Common myeloid progenitor, CD34-positive (primary cell): ENCODE data around the gene ZNF813.
A peak's percentile ranks its signal among the peaks of the same experiment; 100 is the strongest.
"Not testable (repeated sequence)": the region's sequence is repeated elsewhere in the genome, so short reads cannot be mapped to it uniquely, and the experiment has no call there.

Experiments
- CTCF ChIA-PET: fragments of 350-600 bp; sonication (Branson Sonifier 250); formaldehyde crosslinking; loops from one replicate; lab custom pipeline; 2021; ENCODE audit warnings: antibody characterized with exemption; lab: Charles Lee
- POLR2A ChIA-PET: fragments of 350-600 bp; sonication (Branson Sonifier 250); formaldehyde crosslinking; loops from one replicate; lab custom pipeline; 2021; ENCODE audit warnings: antibody characterized with exemption; lab: Charles Lee
- DNase-seq, 3 donors: peaks; one replicate each; pipeline versions ENCODE4 v3.0.0 to v3.0.0-alpha.2; 2013
- H3K27ac ChIP-seq, 2 experiments: 1 replicate in 1 of 2; 2 replicates in 1 of 2; pipeline ENCODE4 v1.7.0; 2013; ENCODE audit warnings: inconsistent platforms in 2 of 2, low read length in 2 of 2, mild to moderate bottlenecking in 2 of 2, low read depth in 1 of 2, moderate library complexity in 1 of 2; ENCODE audit not compliant: severe bottlenecking in 2 of 2, insufficient read depth in 1 of 2, poor library complexity in 1 of 2
- H3K27me3 ChIP-seq, 5 experiments: replicated peaks in 2 of 5; 1 replicate in 3 of 5; 2 replicates in 2 of 5; pipeline versions ENCODE4 v1.6.1 to v1.7.0; 2013; ENCODE audit warnings: low read length in 4 of 5, mild to moderate bottlenecking in 2 of 5, moderate library complexity in 2 of 5, inconsistent platforms in 1 of 5; ENCODE audit not compliant: insufficient read depth in 5 of 5, control insufficient read depth in 4 of 5
- H3K36me3 ChIP-seq, 4 experiments: 1 replicate in 2 of 4; 2 replicates in 2 of 4; pipeline versions ENCODE4 v1.6.1 to v1.7.0; 2013; ENCODE audit warnings: low read length in 3 of 4, control low read depth in 1 of 4, mild to moderate bottlenecking in 1 of 4; ENCODE audit not compliant: control insufficient read depth in 4 of 4, insufficient read depth in 4 of 4
- H3K4me1 ChIP-seq, 4 experiments: 1 replicate in 3 of 4; 2 replicates in 1 of 4; pipeline versions ENCODE4 v1.6.1 to v1.7.1; 2013; ENCODE audit warnings: low read length in 3 of 4, mild to moderate bottlenecking in 3 of 4, control low read depth in 1 of 4, inconsistent platforms in 1 of 4, moderate library complexity in 1 of 4; ENCODE audit not compliant: control insufficient read depth in 4 of 4, insufficient read depth in 4 of 4; ENCODE audit errors: control extremely low read depth in 1 of 4
- H3K4me3 ChIP-seq, 7 experiments: 1 replicate in 4 of 7; 2 replicates in 3 of 7; pipeline versions ENCODE4 v1.5.1 to v1.7.0; 2013; ENCODE audit warnings: mild to moderate bottlenecking in 7 of 7, low read length in 6 of 7, moderate library complexity in 6 of 7, inconsistent platforms in 2 of 7, low read depth in 2 of 7, control low read depth in 1 of 7; ENCODE audit not compliant: insufficient read depth in 4 of 7, control insufficient read depth in 1 of 7; ENCODE audit errors: extremely low read depth in 1 of 7
- H3K9me3 ChIP-seq, 5 experiments: 1 replicate in 4 of 5; 2 replicates in 1 of 5; pipeline versions ENCODE4 v1.6.1 to v1.7.1; 2013; ENCODE audit warnings: low read length in 4 of 5, mild to moderate bottlenecking in 2 of 5, inconsistent platforms in 1 of 5, low read depth in 1 of 5, moderate library complexity in 1 of 5; ENCODE audit not compliant: control insufficient read depth in 4 of 5, insufficient read depth in 2 of 5; ENCODE audit errors: control extremely low read depth in 1 of 5
- WGBS: methylation state at CpG from one replicate; pipeline ENCODE4 v1.1.5; 2013; ENCODE audit not compliant: insufficient coverage; 5-methylcytosine and 5-hydroxymethylcytosine counted together

ZNF813 gene

GRCh38 chr19:53474832-53475231, 7.3 kb downstream of the ZNF813 start:
- peak overlapping the region in 1 of 7 experiments; percentile 50 for H3K4me3 ChIP-seq
- H3K36me3 ChIP-seq: peaks cover 4 to 27% (median 18%) of the 10 kb centered on the region in 4 experiments
- not testable (repeated sequence) for H3K4me1 ChIP-seq, H3K27me3 ChIP-seq
- POLR2A ChIA-PET: interaction anchor here (0.5 to 1.1 kb wide), 2 partner anchors 43 to 685 kb away, joined by 3 read pairs; no protein-coding TSS in a partner anchor
- 0% methylated on average over 1 of the region's 1 CpG for WGBS
- peak overlapping the region in 1 of 2 experiments; percentile 25 for H3K27ac ChIP-seq
- H3K9me3 ChIP-seq: peaks cover 0 to 24% (median 13%) of the 10 kb centered on the region in 5 experiments
- CTCF ChIA-PET: interaction anchor here (0.6 to 5.8 kb wide), 7 partner anchors 45 to 389 kb away, joined by 3 to 46 read pairs (median 3); no protein-coding TSS in a partner anchor
- peak; percentile 67 to 83 (median 81) for DNase-seq

DNA sequence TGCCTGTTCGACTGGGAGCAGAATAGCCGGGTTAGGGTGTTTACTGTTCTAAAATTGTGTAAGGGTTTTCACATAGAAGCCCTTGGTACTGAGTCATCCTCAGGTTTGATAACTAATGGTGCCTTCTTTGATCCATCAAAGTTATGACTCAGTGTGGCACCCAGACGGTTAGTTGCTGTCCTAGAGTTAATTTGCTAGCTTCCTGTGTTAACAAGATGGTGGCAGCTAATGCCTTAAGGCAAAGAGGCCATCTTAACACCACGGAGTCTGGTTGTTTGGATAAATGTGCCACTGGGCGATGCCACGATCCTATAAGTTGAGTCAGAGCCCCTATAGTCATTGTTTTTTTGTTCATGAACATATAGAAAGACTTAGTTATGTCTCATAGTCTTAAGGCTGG, 7.9 kb downstream of the ZNF813 start:
- not testable (repeated sequence) for DNase-seq, H3K27me3 ChIP-seq, H3K4me1 ChIP-seq, H3K27ac ChIP-seq, H3K4me3 ChIP-seq
- 100% methylated on average over 5 of the region's 6 CpGs for WGBS
- H3K9me3 ChIP-seq: peaks cover 0 to 30% (median 19%) of the 10 kb centered on the region in 5 experiments
- H3K36me3 ChIP-seq: peaks cover 4 to 30% (median 19%) of the 10 kb centered on the region in 4 experiments
- POLR2A ChIA-PET: interaction anchor here (0.5 to 1.1 kb wide), 2 partner anchors 43 to 685 kb away, joined by 3 read pairs; no protein-coding TSS in a partner anchor
- CTCF ChIA-PET: interaction anchor here (0.9 to 5.8 kb wide), 5 partner anchors 45 to 390 kb away, joined by 3 to 46 read pairs (median 6); no protein-coding TSS in a partner anchor

GRCh38 chr19:53483751-53484150, 16.2 kb downstream of the ZNF813 start:
- POLR2A ChIA-PET, CTCF ChIA-PET, H3K27ac ChIP-seq, H3K27me3 ChIP-seq, H3K4me3 ChIP-seq, H3K4me1 ChIP-seq, DNase-seq: not testable (repeated sequence)
- H3K9me3 ChIP-seq: peaks cover 3 to 57% (median 44%) of the 10 kb centered on the region in 5 experiments
- whole genome bisulfite sequencing: 92% methylated on average over 2 of the region's 2 CpGs
- peaks cover 8 to 63% (median 28%) of the 10 kb centered on the region in 4 experiments for H3K36me3 ChIP-seq

- WGBS: 100% methylated on average over 3 of the region's 8 CpGs
- CTCF ChIA-PET: no interaction called here
- H3K9me3 ChIP-seq: peaks cover 3 to 59% (median 46%) of the 10 kb centered on the region in 5 experiments
- H3K36me3 ChIP-seq: peaks cover 13 to 62% (median 34%) of the 10 kb centered on the region in 4 experiments
- no peaks in the 10 kb centered on the region for H3K27me3 ChIP-seq
- H3K27ac ChIP-seq: no peak overlapping the region
- H3K4me1 ChIP-seq: no peaks in the 10 kb centered on the region
- DNase-seq: no peak
- POLR2A ChIA-PET: no interaction called here
- H3K4me3 ChIP-seq: no peak overlapping the region
These were observed 17.8 kb downstream of the ZNF813 start for GRCh38 chr19:53485046-53486004.

DNA sequence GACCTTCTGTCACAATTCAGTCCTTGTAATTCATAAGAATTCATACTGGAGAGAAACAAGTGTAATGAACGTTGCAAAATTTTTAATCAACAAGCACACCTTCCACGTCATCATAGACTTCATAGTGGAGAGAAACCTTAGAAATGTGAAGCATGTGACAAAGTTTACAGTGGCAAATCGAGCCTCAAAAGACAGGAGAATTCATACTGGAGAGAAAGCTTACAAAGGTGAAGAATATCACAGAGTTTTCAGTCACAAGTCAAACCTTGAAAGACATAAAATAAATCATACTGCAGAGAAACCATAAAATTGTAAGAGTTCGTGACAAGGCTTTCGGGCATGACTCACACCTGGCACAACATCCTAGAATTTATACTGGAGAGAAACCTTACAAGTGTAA, 24.6 kb downstream of the ZNF813 start:
- peaks cover 18 to 59% (median 45%) of the 10 kb centered on the region in 4 experiments for H3K36me3 ChIP-seq
- no peak for DNase-seq
- H3K4me3 ChIP-seq: no peak overlapping the region
- ChIA-PET POLR2A (no interaction called here), CTCF (no interaction called here)
- H3K4me1 ChIP-seq: no peaks in the 10 kb centered on the region
- WGBS: 100% methylated on average over 1 of the region's 5 CpGs
- H3K9me3 ChIP-seq: peaks cover 6 to 59% (median 46%) of the 10 kb centered on the region in 5 experiments
- no peak overlapping the region for H3K27ac ChIP-seq
- no peaks in the 10 kb centered on the region for H3K27me3 ChIP-seq

DNA sequence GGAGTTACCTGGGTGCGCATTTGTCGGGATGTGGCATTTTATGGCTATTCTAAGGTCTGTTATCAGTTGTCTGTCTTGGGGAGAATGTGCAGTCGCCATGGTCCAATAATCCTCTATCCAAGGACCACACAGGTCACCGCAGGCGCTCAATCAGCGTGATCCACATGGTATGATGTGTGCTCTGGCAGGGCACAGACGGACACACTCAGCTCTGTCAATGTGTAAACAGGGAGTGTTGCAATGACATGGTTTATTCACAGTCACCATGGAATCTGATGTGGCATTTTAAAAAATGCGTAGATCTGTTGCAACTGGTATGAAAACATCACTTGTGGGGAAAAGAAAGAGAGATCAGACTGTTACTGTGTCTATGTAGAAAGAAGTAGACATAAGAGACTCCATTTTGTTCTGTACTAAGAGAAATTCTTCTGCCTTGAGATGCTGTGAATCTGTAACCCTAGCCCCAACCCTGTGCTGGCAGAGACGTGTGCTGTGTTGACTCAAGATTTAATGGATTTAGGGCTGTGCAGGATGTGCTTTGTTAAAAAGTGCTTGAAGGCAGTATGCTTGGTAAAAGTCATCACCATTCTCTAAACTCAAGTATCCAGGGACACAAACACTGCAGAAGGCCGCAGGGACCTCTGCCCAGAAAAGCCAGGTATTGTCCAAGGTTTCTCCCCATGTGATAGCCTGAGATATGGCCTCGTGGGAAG, 29.9 kb downstream of the ZNF813 start:
- CTCF ChIA-PET, H3K4me3 ChIP-seq, H3K27me3 ChIP-seq, H3K36me3 ChIP-seq, DNase-seq, H3K4me1 ChIP-seq, POLR2A ChIA-PET, H3K27ac ChIP-seq: not testable (repeated sequence)
- 71% methylated on average over 8 of the region's 11 CpGs for WGBS
- H3K9me3 ChIP-seq: peaks cover 2 to 22% (median 11%) of the 10 kb centered on the region in 5 experiments
